Measurements from ENCODE around the gene HTR4. TPM values are rescaled to one million over a fixed set of nuclear protein-coding genes. Genes with fewer than 3 reads are reported as not detected.

The HTR4 gene
- total RNA-seq, 1 donor from 2014 or later = not detected

DNA sequence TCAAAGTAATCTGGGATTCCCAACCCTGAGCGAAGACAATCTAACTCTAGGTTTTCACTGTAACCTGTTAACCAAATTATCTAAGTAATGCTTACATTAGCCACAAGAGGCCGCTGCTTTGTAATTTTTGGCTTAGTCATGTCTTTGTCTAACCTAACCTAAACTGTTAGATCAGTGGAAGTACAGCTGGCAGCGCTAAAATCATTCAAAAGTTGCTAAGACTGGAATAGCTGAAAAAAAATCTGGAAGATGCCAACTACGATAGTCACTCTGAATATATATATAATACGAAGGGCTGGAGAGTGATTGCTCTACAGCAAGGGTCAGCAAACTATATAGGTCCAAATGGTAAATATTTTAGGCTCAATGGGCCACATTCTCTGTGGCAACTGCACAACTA, 210.3 kb downstream of the HTR4 start:
- Mint-ChIP-seq H3K36me3 (ENCODE audit: insufficient read depth) (peaks cover 10% of the 10 kb centered on the region), H3K4me1 (ENCODE audit: low read depth) (peaks cover 8% of the 10 kb centered on the region), H3K27me3 (peaks cover 4% of the 10 kb centered on the region), H3K9me3 (ENCODE audit: low read depth) (no peaks in the 10 kb centered on the region), H3K27ac (peak overlapping the region; percentile 66), H3K4me3 (ENCODE audit: low read depth) (no peak overlapping the region)
- peak; percentile 73 for TF ChIP-seq CTCF (IDR thresholded peaks at IDR 0.05; ENCODE audit: unreplicated experiment)
- peak; percentile 40 for DNase-seq (ENCODE audit: low spot score, unreplicated experiment)

GRCh38 chr5:148443241-148443640, 211.1 kb downstream of the HTR4 start:
- H3K27ac Mint-ChIP-seq = no peak overlapping the region
- H3K36me3 Mint-ChIP-seq (ENCODE audit: insufficient read depth) = peaks cover 10% of the 10 kb centered on the region
- no peak for TF ChIP-seq CTCF (IDR thresholded peaks at IDR 0.05; ENCODE audit: unreplicated experiment)
- no peaks in the 10 kb centered on the region for H3K9me3 Mint-ChIP-seq (ENCODE audit: low read depth)
- peaks cover 8% of the 10 kb centered on the region for H3K4me1 Mint-ChIP-seq (ENCODE audit: low read depth)
- DNase-seq (ENCODE audit: low spot score, unreplicated experiment) = no peak
- H3K27me3 Mint-ChIP-seq = no peaks in the 10 kb centered on the region
- H3K4me3 Mint-ChIP-seq (ENCODE audit: low read depth) = no peak overlapping the region

GRCh38 chr5:148438933-148439332, 215.4 kb downstream of the HTR4 start:
- no peak for TF ChIP-seq CTCF (IDR thresholded peaks at IDR 0.05; ENCODE audit: unreplicated experiment)
- Mint-ChIP-seq H3K4me3 (ENCODE audit: low read depth) (no peak overlapping the region), H3K27ac (no peak overlapping the region), H3K4me1 (ENCODE audit: low read depth) (peaks cover 2% of the 10 kb centered on the region), H3K36me3 (ENCODE audit: insufficient read depth) (peaks cover 14% of the 10 kb centered on the region), H3K27me3 (no peaks in the 10 kb centered on the region), H3K9me3 (ENCODE audit: low read depth) (no peaks in the 10 kb centered on the region)
- DNase-seq (ENCODE audit: low spot score, unreplicated experiment) = no peak

DNA sequence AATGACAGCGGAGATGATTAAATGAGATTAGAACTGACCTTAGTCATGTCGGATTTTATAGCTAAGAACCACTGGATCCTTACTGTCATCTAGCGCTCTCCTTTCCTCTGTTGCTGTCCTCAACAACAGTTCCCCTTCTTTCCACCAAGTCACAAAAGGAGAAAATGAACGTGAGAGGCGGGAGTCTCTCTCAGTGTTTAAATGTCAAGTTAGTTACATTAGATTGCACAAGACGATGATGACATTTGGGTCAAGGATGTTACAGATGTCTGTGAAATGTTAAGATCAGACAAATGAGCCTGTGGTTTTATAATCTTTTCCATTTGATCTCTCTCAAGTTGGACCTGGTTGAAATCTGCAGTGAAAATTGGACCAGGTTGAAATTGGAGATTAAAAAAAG, 217.1 kb downstream of the HTR4 start:
- TF ChIP-seq CTCF (IDR thresholded peaks at IDR 0.05; ENCODE audit: unreplicated experiment) = no peak
- no peaks in the 10 kb centered on the region for H3K9me3 Mint-ChIP-seq (ENCODE audit: low read depth)
- H3K4me3 Mint-ChIP-seq (ENCODE audit: low read depth) = no peak overlapping the region
- H3K4me1 Mint-ChIP-seq (ENCODE audit: low read depth) = no peaks in the 10 kb centered on the region
- H3K27ac Mint-ChIP-seq = no peak overlapping the region
- peaks cover 22% of the 10 kb centered on the region for H3K36me3 Mint-ChIP-seq (ENCODE audit: insufficient read depth)
- H3K27me3 Mint-ChIP-seq = no peaks in the 10 kb centered on the region
- no peak for DNase-seq (ENCODE audit: low spot score, unreplicated experiment)

DNA sequence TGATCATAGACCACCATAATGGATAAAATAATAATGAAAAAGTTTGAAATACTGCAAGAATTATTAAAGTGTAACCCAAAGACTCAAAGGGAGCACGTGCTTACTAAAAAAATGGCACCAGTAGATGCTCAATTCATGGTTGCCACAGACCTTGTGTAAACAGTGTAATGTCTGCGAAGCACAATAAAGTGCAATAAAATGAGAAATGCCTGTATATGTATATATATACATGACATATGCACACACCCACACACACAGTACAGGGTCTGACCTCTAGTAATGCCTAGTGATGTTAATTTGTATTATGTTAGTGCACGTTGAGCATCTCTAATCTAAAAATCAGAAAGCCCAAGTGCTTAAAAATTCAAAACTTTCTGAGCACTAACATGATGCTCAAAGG, 218.3 kb downstream of the HTR4 start:
- peak overlapping the region; percentile 69 for H3K27ac Mint-ChIP-seq
- H3K36me3 Mint-ChIP-seq (ENCODE audit: insufficient read depth) = peaks cover 24% of the 10 kb centered on the region
- H3K27me3 Mint-ChIP-seq = no peaks in the 10 kb centered on the region
- TF ChIP-seq CTCF (IDR thresholded peaks at IDR 0.05; ENCODE audit: unreplicated experiment) = no peak
- no peaks in the 10 kb centered on the region for H3K4me1 Mint-ChIP-seq (ENCODE audit: low read depth)
- no peak overlapping the region for H3K4me3 Mint-ChIP-seq (ENCODE audit: low read depth)
- no peak for DNase-seq (ENCODE audit: low spot score, unreplicated experiment)
- H3K9me3 Mint-ChIP-seq (ENCODE audit: low read depth) = no peaks in the 10 kb centered on the region
